ENCODE results near the gene ADGRB2.

- TF ChIP-seq POLR2A (IDR thresholded peaks at IDR 0.05; ENCODE audit: low read length), result no peak
- TF ChIP-seq GATA1 (IDR thresholded peaks at IDR 0.05; ENCODE audit: low read depth, low read length), result no peak
Measured at GRCh38 chr1:31757204-31757679, 6.9 kb downstream of the ADGRB2 start.
